GM19467 (cell line): ENCODE results near the gene GET4.
"Not testable (repeated sequence)": the region's sequence is repeated elsewhere in the genome, so short reads cannot be mapped to it uniquely, and the experiment has no call there.

Experiments
- ATAC-seq: cut with Tn5 transposase; IDR thresholded peaks from one replicate; pipeline ENCODE4 v1.9.1; 2021; ENCODE audit warnings: mild to moderate bottlenecking, moderate library complexity; ENCODE audit not compliant: unreplicated experiment

Gene GET4

DNA sequence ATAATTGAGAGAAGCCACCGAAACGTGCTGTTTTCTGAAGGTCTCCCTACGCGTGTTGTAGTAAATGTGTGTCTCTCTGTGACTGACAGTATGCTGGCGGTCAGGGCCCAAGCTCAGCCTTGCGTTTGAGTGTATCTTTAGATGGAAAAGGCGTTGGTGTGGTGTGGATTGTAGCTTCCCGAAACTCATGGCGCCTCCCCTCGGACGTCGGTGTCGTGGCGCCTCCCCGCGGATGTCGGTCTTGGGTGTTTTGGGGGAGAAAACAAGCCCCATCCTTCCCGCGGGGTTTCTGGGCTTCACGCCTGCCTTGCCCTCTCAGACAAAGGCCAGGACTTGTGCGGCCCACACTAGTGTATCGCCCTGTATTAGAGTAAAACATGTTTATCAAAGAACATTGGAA lies 31.3 kb upstream of the GET4 start:
- ATAC-seq, result no peak

GRCh38 chr7:845731-846130 lies 30.6 kb upstream of the GET4 start:
- no peak for ATAC-seq

- not testable (repeated sequence) for ATAC-seq
Measured at GRCh38 chr7:846958-847650, 29.2 kb upstream of the GET4 start.

GRCh38 chr7:847728-848127 lies 28.6 kb upstream of the GET4 start:
- not testable (repeated sequence) for ATAC-seq

GRCh38 chr7:849145-849544 lies 27.2 kb upstream of the GET4 start:
- ATAC-seq, result no peak

GRCh38 chr7:849781-850180 lies 26.6 kb upstream of the GET4 start:
- ATAC-seq, result no peak

GRCh38 chr7:851204-851603 lies 25.1 kb upstream of the GET4 start:
- ATAC-seq, result no peak

DNA sequence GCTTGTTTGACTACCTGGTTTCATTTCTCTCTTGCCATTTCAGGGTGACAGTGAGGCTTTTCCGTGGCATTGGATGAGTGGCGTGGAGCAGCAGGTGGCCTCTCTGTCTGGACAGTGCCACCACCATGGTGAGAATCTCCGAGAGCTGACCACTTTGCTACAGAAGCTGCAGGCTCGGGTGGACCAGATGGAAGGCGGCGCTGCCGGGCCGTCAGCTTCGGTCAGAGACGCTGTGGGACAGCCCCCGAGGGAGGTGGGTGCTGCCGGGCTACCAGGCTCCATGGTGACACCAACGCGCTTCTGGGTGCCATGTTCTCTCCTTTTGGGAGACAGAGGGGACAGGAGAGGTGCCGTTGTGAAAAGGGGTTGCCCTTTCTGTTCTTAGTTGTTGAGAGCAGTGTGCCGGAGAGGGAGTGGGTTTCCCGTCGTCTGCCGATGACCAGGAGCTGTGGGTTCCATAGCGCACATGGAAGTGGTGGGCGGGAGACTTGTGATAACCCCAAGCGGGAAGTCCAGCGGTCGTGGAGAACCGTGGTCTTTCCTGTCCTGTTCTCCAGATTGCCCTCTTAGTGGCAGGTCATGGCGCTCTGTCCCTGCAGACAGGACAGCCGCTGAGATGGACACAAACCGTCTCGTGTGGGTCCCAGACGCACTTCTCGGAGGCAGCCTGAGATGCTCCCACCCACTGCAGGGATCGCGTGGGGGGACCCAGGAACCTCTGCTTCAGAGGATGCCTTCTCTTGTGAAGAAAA lies 22.8 kb upstream of the GET4 start:
- no peak for ATAC-seq

GRCh38 chr7:854118-854775 lies 22.1 kb upstream of the GET4 start:
- no peak for ATAC-seq

- ATAC-seq, result no peak
Measured at GRCh38 chr7:855686-856369, 20.5 kb upstream of the GET4 start.

GRCh38 chr7:856444-857095 lies 19.8 kb upstream of the GET4 start:
- no peak for ATAC-seq

DNA sequence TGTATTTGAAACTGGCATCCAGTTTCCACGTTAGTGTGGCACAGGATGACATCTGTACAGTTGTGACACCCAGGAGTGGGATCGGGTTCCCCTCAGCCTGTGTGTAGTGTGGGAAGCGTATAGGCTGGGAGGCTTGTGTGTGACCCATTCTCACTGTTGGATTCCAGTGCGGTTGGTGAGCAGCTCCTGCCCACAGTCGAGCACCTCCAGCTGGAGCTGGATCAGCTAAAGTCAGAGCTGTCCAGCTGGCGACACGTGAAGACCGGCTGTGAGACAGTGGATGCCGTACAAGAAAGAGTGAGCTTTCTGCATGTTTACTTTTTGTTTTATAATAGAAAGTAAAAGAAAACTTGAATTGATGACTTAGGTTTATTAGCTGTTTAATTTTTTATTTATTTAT lies 18.7 kb upstream of the GET4 start:
- no peak for ATAC-seq

GRCh38 chr7:859359-860030 lies 16.9 kb upstream of the GET4 start:
- no peak for ATAC-seq

- no peak for ATAC-seq
Measured at GRCh38 chr7:860149-860548, 16.2 kb upstream of the GET4 start.

DNA sequence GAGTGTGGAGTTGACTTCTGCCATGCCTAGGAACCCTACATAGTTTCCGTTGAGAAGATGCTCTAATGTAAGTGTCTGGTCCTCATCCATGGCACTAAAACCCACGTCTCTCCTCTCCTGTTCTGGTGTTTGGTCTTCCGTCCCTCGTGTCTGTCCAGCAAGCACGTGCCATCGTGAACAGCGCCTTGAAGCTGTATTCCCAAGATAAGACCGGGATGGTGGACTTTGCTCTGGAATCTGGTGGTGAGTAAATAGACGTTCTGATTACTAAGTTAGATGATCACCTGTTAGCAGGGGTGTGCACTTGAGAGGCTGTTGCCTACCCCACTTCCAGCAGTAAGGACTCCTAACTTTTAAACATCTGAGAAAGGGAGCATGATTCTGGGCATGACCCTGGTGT lies 15.1 kb upstream of the GET4 start:
- ATAC-seq, result no peak

- no peak for ATAC-seq
Measured at GRCh38 chr7:862157-862556, 14.2 kb upstream of the GET4 start.

DNA sequence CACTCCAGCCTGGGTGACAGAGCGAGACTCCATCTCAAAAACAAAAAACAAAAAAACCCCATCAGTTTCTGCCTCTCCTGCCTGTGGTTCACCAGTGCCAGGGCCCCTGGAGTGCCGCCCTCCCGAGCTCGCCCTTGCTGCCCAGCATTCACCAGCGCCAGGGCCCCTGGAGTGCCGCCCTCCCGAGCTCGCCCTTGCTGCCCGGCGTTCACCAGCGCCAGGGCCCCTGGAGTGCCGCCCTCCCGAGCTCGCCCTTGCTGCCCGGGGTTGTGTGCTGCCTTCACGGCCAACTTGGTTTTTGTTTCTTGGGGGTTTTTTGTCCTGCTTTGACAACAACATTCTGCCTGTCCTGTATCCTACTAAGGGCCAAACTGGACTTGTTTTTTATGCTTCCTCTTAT lies 13.2 kb upstream of the GET4 start:
- ATAC-seq, result no peak

- ATAC-seq, result no peak
Measured at GRCh38 chr7:865921-866320, 10.4 kb upstream of the GET4 start.

GRCh38 chr7:867001-867405 lies 9.4 kb upstream of the GET4 start:
- ATAC-seq, result no peak

- no peak for ATAC-seq
Measured at GRCh38 chr7:867406-868188, 8.8 kb upstream of the GET4 start.
